Muscle layer of duodenum (tissue), 2 donors: ENCODE measurements around the gene SLC5A5.
A peak's percentile ranks its signal among the peaks of the same experiment; 100 is the strongest.

Source experiments
- H3K27ac ChIP-seq: one replicate; pipeline ENCODE4 v1.7.0; 2013; ENCODE audit warnings: mild to moderate bottlenecking, low read length
- H3K27me3 ChIP-seq: one replicate; pipeline ENCODE4 v1.7.0; 2013; ENCODE audit warnings: low read depth, mild to moderate bottlenecking, control low read depth, low read length
- H3K36me3 ChIP-seq, 2 donors: one replicate each; pipeline ENCODE4 v1.7.0; 2013; ENCODE audit warnings: low read length in 2 of 2, control low read depth in 1 of 2, mild to moderate bottlenecking in 1 of 2; ENCODE audit not compliant: insufficient read depth in 2 of 2, control insufficient read depth in 1 of 2
- H3K4me1 ChIP-seq, 2 donors: one replicate each; pipeline ENCODE4 v1.7.0; 2013; ENCODE audit warnings: low read length in 2 of 2, mild to moderate bottlenecking in 2 of 2, control low read depth in 1 of 2, moderate library complexity in 1 of 2; ENCODE audit not compliant: insufficient read depth in 2 of 2, control insufficient read depth in 1 of 2
- H3K4me3 ChIP-seq, 2 donors: one replicate each; pipeline ENCODE4 v1.7.0; 2013; ENCODE audit warnings: low read length in 2 of 2, low read depth in 1 of 2, mild to moderate bottlenecking in 1 of 2
- H3K9me3 ChIP-seq, 2 donors: one replicate each; pipeline ENCODE4 v1.7.0; 2013; ENCODE audit warnings: low read length in 2 of 2, control low read depth in 1 of 2, mild to moderate bottlenecking in 1 of 2; ENCODE audit not compliant: control insufficient read depth in 1 of 2
- donor health status: healthy.

The SLC5A5 gene

GRCh38 chr19:17871878-17872250 lies at the start of gene SLC5A5:
SLC5A5 (plus strand) TSS chr19:17871945; CDS start chr19:17872320, 375 bp downstream.
- H3K27me3 ChIP-seq, result peaks cover 35% of the 10 kb centered on the region
- H3K36me3 ChIP-seq, result no peaks in the 10 kb centered on the region
- H3K4me1 ChIP-seq, result peaks cover 0 to 12% of the 10 kb centered on the region in 2 donors
- no peaks in the 10 kb centered on the region for H3K9me3 ChIP-seq
- peak within 1 kb of the TSS in 1 of 2 donors; percentile 38 for H3K4me3 ChIP-seq
- no peak within 1 kb of the TSS for H3K27ac ChIP-seq

DNA sequence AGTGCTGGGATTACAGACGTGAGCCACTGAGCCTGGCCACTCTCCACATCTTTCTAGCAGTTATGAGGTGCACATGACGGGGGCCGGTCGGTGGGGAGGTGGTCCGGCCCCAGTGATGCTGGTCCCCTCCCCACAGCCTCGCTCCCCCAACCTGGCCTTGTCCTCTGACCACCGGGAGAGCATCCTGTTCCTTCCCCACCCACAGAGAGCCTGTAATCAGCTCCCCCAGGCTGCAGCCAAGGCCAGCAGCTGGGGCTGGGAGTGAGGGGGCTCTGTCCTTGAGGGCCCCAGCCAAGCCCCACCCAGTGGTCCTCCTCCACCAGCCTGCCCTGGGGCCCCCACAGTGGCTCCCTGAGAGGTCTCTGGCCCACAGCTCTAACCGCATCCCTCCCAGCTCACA lies 47.4 kb upstream of the SLC5A5 start:
- Histone ChIP-seq H3K4me3 (no peak overlapping the region), H3K27ac (no peak overlapping the region), H3K27me3 (no peaks in the 10 kb centered on the region), H3K4me1 (no peaks in the 10 kb centered on the region), H3K36me3 (no peaks in the 10 kb centered on the region), H3K9me3 (no peaks in the 10 kb centered on the region)

DNA sequence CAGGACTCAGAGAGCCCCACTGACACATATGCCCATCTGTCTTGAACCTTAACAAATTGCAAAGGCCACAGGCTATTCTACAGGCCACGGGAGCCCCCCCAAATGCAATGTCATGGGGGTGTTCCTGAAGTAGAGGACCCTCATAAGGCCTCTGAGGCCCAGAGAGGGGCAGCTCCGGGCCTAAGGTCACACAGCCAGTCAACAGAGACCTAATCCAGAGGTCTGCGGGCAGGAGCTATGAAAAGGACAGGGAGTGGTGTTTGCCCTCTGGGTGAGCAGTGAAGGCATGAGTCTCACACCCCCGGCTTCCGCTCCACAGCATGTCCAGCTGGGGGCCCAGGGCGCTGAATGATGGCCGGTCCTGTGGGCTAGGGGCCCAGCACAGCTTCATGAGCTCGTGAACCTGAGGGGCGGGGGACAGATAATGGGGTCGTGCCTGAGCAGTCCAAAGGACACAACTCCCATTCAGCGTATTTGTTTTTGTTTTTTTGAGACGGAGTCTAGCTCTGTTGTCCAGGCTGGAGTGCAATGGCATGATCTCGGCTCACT lies 45.2 kb upstream of the SLC5A5 start:
- Histone ChIP-seq H3K36me3 (no peaks in the 10 kb centered on the region), H3K4me1 (peaks cover 0 to 9% of the 10 kb centered on the region in 2 donors), H3K9me3 (no peaks in the 10 kb centered on the region), H3K27ac (no peak overlapping the region), H3K4me3 (no peak overlapping the region), H3K27me3 (no peaks in the 10 kb centered on the region)

- Histone ChIP-seq H3K4me1 (peaks cover 0 to 9% of the 10 kb centered on the region in 2 donors), H3K27ac (no peak overlapping the region), H3K36me3 (no peaks in the 10 kb centered on the region), H3K4me3 (peak overlapping the region in 1 of 2 donors; percentile 38), H3K27me3 (no peaks in the 10 kb centered on the region), H3K9me3 (no peaks in the 10 kb centered on the region)
Observed at GRCh38 chr19:17829855-17830566, 41.7 kb upstream of the SLC5A5 start.

DNA sequence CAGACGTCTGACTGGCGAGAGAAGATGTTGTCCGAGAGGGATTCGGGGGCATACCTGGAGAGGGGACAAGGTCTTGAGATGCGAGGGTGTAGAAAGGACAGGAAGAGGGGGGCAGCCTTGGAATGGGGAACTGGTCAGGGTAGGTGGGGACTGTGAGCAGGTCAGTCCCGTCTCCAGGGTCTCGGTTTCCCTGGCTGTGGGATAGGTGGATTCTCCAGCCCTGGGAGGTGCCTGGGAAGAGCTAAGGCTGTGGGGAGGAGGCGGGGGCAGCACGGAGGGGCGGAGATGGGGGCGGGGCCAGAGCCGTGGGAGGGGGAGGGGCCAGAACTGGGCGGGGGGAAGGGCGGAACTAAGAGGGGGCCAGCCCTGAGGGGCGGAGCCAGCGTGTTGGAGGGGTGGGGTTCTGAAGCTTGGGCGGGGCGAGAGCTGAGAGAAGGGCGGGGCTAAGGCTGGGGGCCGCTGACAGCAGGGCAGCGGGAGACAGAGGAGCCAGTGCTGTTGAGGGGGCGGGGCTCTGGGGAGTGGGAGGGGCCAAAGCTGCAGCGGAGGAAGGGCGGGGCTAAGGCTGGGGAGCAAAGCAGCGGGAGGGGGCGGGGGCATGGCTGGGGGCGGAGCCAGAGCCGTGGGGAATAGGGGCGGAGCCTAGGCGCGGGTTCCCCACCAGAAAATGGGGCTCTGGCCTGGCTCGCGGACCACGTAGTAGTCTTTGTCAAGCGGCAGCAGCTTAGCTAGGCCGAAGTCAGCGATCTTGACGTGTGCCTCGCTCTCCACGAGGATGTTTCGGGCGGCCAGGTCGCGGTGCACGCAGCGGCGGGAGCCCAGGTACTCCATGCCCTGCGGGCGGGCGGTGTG lies 41.0 kb upstream of the SLC5A5 start:
- no peaks in the 10 kb centered on the region for H3K9me3 ChIP-seq
- H3K4me1 ChIP-seq, result peaks cover 0 to 9% of the 10 kb centered on the region in 2 donors
- H3K27me3 ChIP-seq, result no peaks in the 10 kb centered on the region
- peak overlapping the region in 1 of 2 donors; percentile 49 for H3K4me3 ChIP-seq
- no peak overlapping the region for H3K27ac ChIP-seq
- no peaks in the 10 kb centered on the region for H3K36me3 ChIP-seq

DNA sequence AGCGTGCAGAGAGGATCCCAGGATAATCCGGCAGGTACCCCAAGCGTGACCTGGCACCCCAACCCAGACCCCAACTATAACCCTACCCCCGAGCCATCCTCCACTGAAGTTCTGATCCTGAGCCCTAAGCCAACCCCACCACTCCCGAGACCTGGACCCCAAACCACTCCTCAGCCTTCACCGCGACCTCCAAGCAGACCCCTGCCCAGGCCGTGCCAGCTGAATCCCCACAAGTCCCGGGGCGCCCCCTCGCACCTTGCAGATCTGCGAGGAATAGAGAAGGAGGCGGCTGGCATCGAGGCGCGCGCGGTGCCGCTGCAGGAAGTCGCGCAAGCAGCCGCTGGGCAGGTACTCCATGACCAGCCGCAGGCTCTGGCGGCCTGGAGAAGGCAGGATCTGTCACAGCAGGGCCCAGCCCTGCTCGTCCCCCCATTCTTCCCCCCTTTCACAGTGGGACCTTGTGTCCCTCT lies 40.3 kb upstream of the SLC5A5 start:
- no peak overlapping the region for H3K27ac ChIP-seq
- no peaks in the 10 kb centered on the region for H3K27me3 ChIP-seq
- H3K4me1 ChIP-seq, result peaks cover 0 to 9% of the 10 kb centered on the region in 2 donors
- H3K36me3 ChIP-seq, result no peaks in the 10 kb centered on the region
- H3K9me3 ChIP-seq, result no peaks in the 10 kb centered on the region
- peak overlapping the region in 1 of 2 donors; percentile 49 for H3K4me3 ChIP-seq

- Histone ChIP-seq H3K4me1 (peaks cover 0 to 9% of the 10 kb centered on the region in 2 donors), H3K27me3 (no peaks in the 10 kb centered on the region), H3K27ac (no peak overlapping the region), H3K36me3 (no peaks in the 10 kb centered on the region), H3K4me3 (no peak overlapping the region), H3K9me3 (no peaks in the 10 kb centered on the region)
Observed at GRCh38 chr19:17832443-17833208, 39.1 kb upstream of the SLC5A5 start.

GRCh38 chr19:17834350-17835181 lies 37.2 kb upstream of the SLC5A5 start:
- no peak overlapping the region for H3K4me3 ChIP-seq
- no peaks in the 10 kb centered on the region for H3K27me3 ChIP-seq
- no peaks in the 10 kb centered on the region for H3K36me3 ChIP-seq
- H3K27ac ChIP-seq, result no peak overlapping the region
- H3K4me1 ChIP-seq, result peaks cover 0 to 9% of the 10 kb centered on the region in 2 donors
- no peaks in the 10 kb centered on the region for H3K9me3 ChIP-seq

GRCh38 chr19:17835182-17836006 lies 36.4 kb upstream of the SLC5A5 start:
- no peaks in the 10 kb centered on the region for H3K36me3 ChIP-seq
- no peaks in the 10 kb centered on the region for H3K27me3 ChIP-seq

DNA sequence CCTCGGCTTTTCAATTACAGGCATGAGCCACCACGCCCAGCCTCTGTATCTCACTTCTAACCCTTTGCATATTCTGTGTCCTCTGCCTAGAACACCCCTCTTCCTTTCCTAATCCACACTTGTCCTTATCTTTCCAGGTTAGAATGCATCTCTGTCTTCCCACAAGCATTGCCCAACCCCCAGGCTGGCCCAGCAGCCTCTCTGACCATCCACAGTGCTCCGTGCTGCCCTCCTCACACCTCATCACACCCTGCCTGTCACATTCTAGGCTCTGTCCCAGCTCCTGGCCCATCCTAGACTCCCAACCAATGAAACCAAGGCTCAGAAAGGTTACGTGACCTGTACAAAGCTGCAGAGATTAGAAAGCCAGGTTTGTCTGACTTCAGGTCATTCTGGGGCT lies 35.2 kb upstream of the SLC5A5 start:
- no peak overlapping the region for H3K27ac ChIP-seq
- no peaks in the 10 kb centered on the region for H3K9me3 ChIP-seq
- no peak overlapping the region for H3K4me3 ChIP-seq
- H3K36me3 ChIP-seq, result no peaks in the 10 kb centered on the region
- H3K27me3 ChIP-seq, result no peaks in the 10 kb centered on the region
- peaks cover 0 to 6% of the 10 kb centered on the region in 2 donors for H3K4me1 ChIP-seq

More at GRCh38 chr19:17835182-17836006, 36.4 kb upstream of the SLC5A5 start:
- H3K27ac ChIP-seq, result no peak overlapping the region
- peaks cover 0 to 7% of the 10 kb centered on the region in 2 donors for H3K4me1 ChIP-seq
- H3K4me3 ChIP-seq, result no peak overlapping the region
- H3K9me3 ChIP-seq, result no peaks in the 10 kb centered on the region
